B cell (primary cell): ENCODE results near the gene ANKRD34A. TPM values are rescaled to one million over a fixed set of nuclear protein-coding genes. Genes with fewer than 3 reads are reported as not detected.
A peak's percentile ranks its signal among the peaks of the same experiment; 100 is the strongest.

ENCODE experiments used
- ATAC-seq: fragments of 200-7000 bp; cut with Tn5 transposase; one replicate; pipeline ENCODE4 v1.10.0; 2021; ENCODE audit warnings: low read depth, mild to moderate bottlenecking, moderate number of reproducible peaks, moderate library complexity
- CTCF ChIA-PET: fragments of 350-600 bp; sonication (Branson Sonifier 250); formaldehyde crosslinking; loops from one replicate; lab custom pipeline; 2021; ENCODE audit warnings: antibody characterized with exemption, inconsistent platforms; lab: Charles Lee
- POLR2A ChIA-PET: fragments of 350-600 bp; sonication (Branson Sonifier 250); formaldehyde crosslinking; loops from one replicate; lab custom pipeline; 2021; ENCODE audit warnings: antibody characterized with exemption; lab: Charles Lee
- DNase-seq: peaks from one replicate; pipeline ENCODE4 v3.0.0; 2013
- H2AFZ ChIP-seq: 2 replicates; pipeline ENCODE4 v1.6.1; 2012; ENCODE audit warnings: mild to moderate bottlenecking, low read depth, low read length; ENCODE audit not compliant: insufficient read depth, poor library complexity, severe bottlenecking
- H3K27ac ChIP-seq, 2 donors: 1 replicate in 1 of 2; 2 replicates in 1 of 2; pipeline ENCODE4 v1.5.1; 2012 to 2013; ENCODE audit warnings: low read length in 2 of 2, mild to moderate bottlenecking in 2 of 2, moderate library complexity in 1 of 2
- H3K27me3 ChIP-seq, 4 experiments: fragments of 200-600 bp in 1 of 4; sonication (generic) in 1 of 4; replicated peaks in 1 of 4; 1 replicate in 2 of 4; 2 replicates in 2 of 4; pipeline versions ENCODE4 v1.6.1 to v1.7.0; 2013 to 2016; ENCODE audit warnings: low read length in 3 of 4, mild to moderate bottlenecking in 2 of 4, mixed read lengths in 1 of 4, moderate library complexity in 1 of 4; ENCODE audit not compliant: insufficient read depth in 4 of 4, control insufficient read depth in 3 of 4; ENCODE audit errors: control extremely low read depth in 1 of 4
- H3K36me3 ChIP-seq, 2 experiments: replicated peaks in 1 of 2; 1 replicate in 1 of 2; 2 replicates in 1 of 2; pipeline versions ENCODE4 v1.6.1 to v1.7.1; 2013; ENCODE audit warnings: low read length in 1 of 2; ENCODE audit not compliant: insufficient read depth in 2 of 2, control insufficient read depth in 1 of 2; ENCODE audit errors: control extremely low read depth in 1 of 2, extremely low read depth in 1 of 2
- H3K4me1 ChIP-seq, 2 donors: fragments of 200-600 bp in 1 of 2; sonication (generic) in 1 of 2; 1 replicate in 1 of 2; 2 replicates in 1 of 2; pipeline versions ENCODE4 v1.5.1 to v1.6.1; 2013 to 2017; ENCODE audit warnings: low read length in 2 of 2; ENCODE audit not compliant: control insufficient read depth in 2 of 2, insufficient read depth in 2 of 2
- H3K4me2 ChIP-seq: replicated peaks from 2 replicates; pipeline ENCODE3; 2012; ENCODE audit warnings: mild to moderate bottlenecking, low read depth, low read length; ENCODE audit not compliant: poor library complexity, severe bottlenecking
- H3K4me3 ChIP-seq, 5 experiments: fragments of 200-600 bp in 1 of 5; sonication (generic) in 1 of 5; 1 replicate in 3 of 5; 2 replicates in 2 of 5; pipeline versions ENCODE4 v1.5.1 to v1.7.0; 2011 to 2016; ENCODE audit warnings: low read length in 4 of 5, mild to moderate bottlenecking in 4 of 5, low read depth in 2 of 5, control low read depth in 1 of 5, moderate library complexity in 1 of 5; ENCODE audit not compliant: insufficient read depth in 1 of 5; ENCODE audit errors: control extremely low read depth in 1 of 5, extremely low read depth in 1 of 5
- H3K79me2 ChIP-seq: fragments of 200-600 bp; sonication (generic); one replicate; pipeline ENCODE4 v1.6.0; 2016; ENCODE audit warnings: low read length; ENCODE audit not compliant: control insufficient read depth, insufficient read depth
- H3K9ac ChIP-seq: fragments of 200-600 bp; sonication (generic); 2 replicates; pipeline ENCODE4 v1.6.1; 2017; ENCODE audit warnings: mild to moderate bottlenecking, low read length, moderate library complexity
- H3K9me3 ChIP-seq, 3 donors: one replicate each; pipeline versions ENCODE4 v1.6.1 to v1.7.1; 2013; ENCODE audit warnings: low read length in 2 of 3; ENCODE audit not compliant: control insufficient read depth in 2 of 3, insufficient read depth in 1 of 3; ENCODE audit errors: control extremely low read depth in 1 of 3
- H4K20me1 ChIP-seq: 2 replicates; pipeline ENCODE4 v1.6.0; 2012; ENCODE audit warnings: mild to moderate bottlenecking, low read length; ENCODE audit not compliant: insufficient read depth, control insufficient read depth, poor library complexity, severe bottlenecking
- H3K27ac Mint-ChIP-seq: one replicate; pipeline ENCODE4 v1.8.0; 2021; ENCODE audit warnings: mixed read lengths
- H3K27me3 Mint-ChIP-seq: one replicate; pipeline ENCODE4 v1.8.0; 2021; ENCODE audit warnings: mixed read lengths
- H3K4me1 Mint-ChIP-seq: one replicate; pipeline ENCODE4 v1.8.0; 2021; ENCODE audit warnings: mixed read lengths
- H3K4me3 Mint-ChIP-seq: one replicate; pipeline ENCODE4 v1.8.0; 2021; ENCODE audit warnings: mixed read lengths
- H3K9me3 Mint-ChIP-seq: one replicate; pipeline ENCODE4 v1.8.0; 2022; ENCODE audit warnings: mixed read lengths; ENCODE audit not compliant: insufficient read depth
- CTCF ChIP-seq: fragments of 200-600 bp; IDR thresholded peaks from one replicate; pipeline ENCODE4 v1.8.0; 2022; ENCODE audit warnings: antibody characterized with exemption, mild to moderate bottlenecking
- EZH2 ChIP-seq: IDR thresholded peaks from 2 replicates; pipeline ENCODE4 v1.6.1; 2012; ENCODE audit warnings: borderline replicate concordance, low read depth, mild to moderate bottlenecking, moderate library complexity, low read length; ENCODE audit not compliant: insufficient read depth, poor library complexity, severe bottlenecking
- WGBS: methylation state at CpG from one replicate; pipeline ENCODE4 v1.1.5; 2013; ENCODE audit warnings: missing lambda C conversion rate; ENCODE audit not compliant: insufficient coverage; 5-methylcytosine and 5-hydroxymethylcytosine counted together
- intact Hi-C: fragments of 100-400 bp; cut with micrococcal nuclease; formaldehyde crosslinking; loops from one replicate; pipeline ENCODE4 v1.10.0; 2022
- polyA plus RNA-seq: library from polyadenylated mRNA; depleted of rRNA; stranded (reverse); fragments of >200 nt; gene quantifications from 2 replicates; pipeline ENCODE4 v1.2.3, GENCODE V29; 2012
- total RNA-seq, 2 donors: library from RNA; stranded (reverse); fragments of 120-200 nt in 1 of 2; gene quantifications; 1 replicate in 1 of 2; 2 replicates in 1 of 2; pipeline versions ENCODE4 v1.2.3 to v1.2.4, GENCODE V29; 2013 to 2022

ANKRD34A gene
- total and polyA plus RNA-seq, 2 donors (not counting 1 experiment from before 2014, with no cell fraction given): 0.86 to 1.8 TPM

GRCh38 chr1:145917595-145917994 lies 46.8 kb downstream of the ANKRD34A start:
- Histone ChIP-seq H3K9me3 (no peaks in the 10 kb centered on the region), H3K27me3 (no peaks in the 10 kb centered on the region), H3K4me2 (peak overlapping the region; percentile 75), H2AFZ (peak overlapping the region; percentile 90), H3K9ac (peak overlapping the region; percentile 68), H3K36me3 (peaks cover 0 to 25% of the 10 kb centered on the region in 2 experiments), H3K4me1 (peaks cover 15 to 24% of the 10 kb centered on the region in 2 donors), H3K4me3 (peak overlapping the region; percentile 69 to 98 (median 75)), H3K27ac (peak overlapping the region; percentile 74 to 79), H3K79me2 (peaks cover 10% of the 10 kb centered on the region), H4K20me1 (no peaks in the 10 kb centered on the region)
- Mint-ChIP-seq H3K4me1 (peaks cover 37% of the 10 kb centered on the region), H3K4me3 (peak overlapping the region; percentile 92), H3K27me3 (no peaks in the 10 kb centered on the region), H3K27ac (peak overlapping the region; percentile 95), H3K9me3 (no peaks in the 10 kb centered on the region)
- WGBS: 100% methylated on average over 1 of the region's 5 CpGs
- ChIA-PET CTCF (no interaction called here), POLR2A (interaction anchor here (0.6 to 2.5 kb wide), 4 partner anchors 10 to 49 kb away, joined by 4 to 28 read pairs (median 12); partner anchors contain the start of genes ANKRD34A, LIX1L, POLR3GL and RBM8A)
- TF ChIP-seq EZH2: no peak
- no peak for TF ChIP-seq CTCF
- DNase-seq: no peak
- no peak for ATAC-seq
- intact Hi-C loops: no loop called here

- Histone ChIP-seq H3K79me2 (peaks cover 10% of the 10 kb centered on the region), H3K4me1 (peaks cover 15 to 24% of the 10 kb centered on the region in 2 donors), H3K36me3 (peaks cover 0 to 31% of the 10 kb centered on the region in 2 experiments), H2AFZ (no peak overlapping the region), H3K9ac (no peak overlapping the region), H3K4me3 (no peak overlapping the region), H3K4me2 (no peak overlapping the region), H3K27ac (no peak overlapping the region), H3K9me3 (no peaks in the 10 kb centered on the region), H4K20me1 (no peaks in the 10 kb centered on the region), H3K27me3 (no peaks in the 10 kb centered on the region)
- DNase-seq: no peak
- Mint-ChIP-seq H3K4me3 (peak overlapping the region; percentile 82), H3K4me1 (peaks cover 41% of the 10 kb centered on the region), H3K9me3 (no peaks in the 10 kb centered on the region), H3K27me3 (no peaks in the 10 kb centered on the region), H3K27ac (peak overlapping the region; percentile 81)
- POLR2A ChIA-PET: interaction anchor here (0.6 to 1.1 kb wide), 2 partner anchors 48 to 92 kb away, joined by 3 to 4 read pairs; partner anchors contain the start of genes ANKRD34A and POLR3GL
- ATAC-seq: no peak
- CTCF ChIA-PET: interaction anchor here (0.8 to 9.3 kb wide), 2 partner anchors 10 to 70 kb away, joined by 3 to 107 read pairs; partner anchors contain the start of gene NUDT17
- intact Hi-C loops: no loop called here
- TF ChIP-seq CTCF (no peak), EZH2 (no peak)
- WGBS: 93% methylated on average over 5 of the region's 5 CpGs
These were observed 47.6 kb downstream of the ANKRD34A start for GRCh38 chr1:145916745-145917144.
